Measurements from ENCODE around the gene CSTF2.

CSTF2 gene, protein sequence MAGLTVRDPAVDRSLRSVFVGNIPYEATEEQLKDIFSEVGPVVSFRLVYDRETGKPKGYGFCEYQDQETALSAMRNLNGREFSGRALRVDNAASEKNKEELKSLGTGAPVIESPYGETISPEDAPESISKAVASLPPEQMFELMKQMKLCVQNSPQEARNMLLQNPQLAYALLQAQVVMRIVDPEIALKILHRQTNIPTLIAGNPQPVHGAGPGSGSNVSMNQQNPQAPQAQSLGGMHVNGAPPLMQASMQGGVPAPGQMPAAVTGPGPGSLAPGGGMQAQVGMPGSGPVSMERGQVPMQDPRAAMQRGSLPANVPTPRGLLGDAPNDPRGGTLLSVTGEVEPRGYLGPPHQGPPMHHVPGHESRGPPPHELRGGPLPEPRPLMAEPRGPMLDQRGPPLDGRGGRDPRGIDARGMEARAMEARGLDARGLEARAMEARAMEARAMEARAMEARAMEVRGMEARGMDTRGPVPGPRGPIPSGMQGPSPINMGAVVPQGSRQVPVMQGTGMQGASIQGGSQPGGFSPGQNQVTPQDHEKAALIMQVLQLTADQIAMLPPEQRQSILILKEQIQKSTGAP

DNA sequence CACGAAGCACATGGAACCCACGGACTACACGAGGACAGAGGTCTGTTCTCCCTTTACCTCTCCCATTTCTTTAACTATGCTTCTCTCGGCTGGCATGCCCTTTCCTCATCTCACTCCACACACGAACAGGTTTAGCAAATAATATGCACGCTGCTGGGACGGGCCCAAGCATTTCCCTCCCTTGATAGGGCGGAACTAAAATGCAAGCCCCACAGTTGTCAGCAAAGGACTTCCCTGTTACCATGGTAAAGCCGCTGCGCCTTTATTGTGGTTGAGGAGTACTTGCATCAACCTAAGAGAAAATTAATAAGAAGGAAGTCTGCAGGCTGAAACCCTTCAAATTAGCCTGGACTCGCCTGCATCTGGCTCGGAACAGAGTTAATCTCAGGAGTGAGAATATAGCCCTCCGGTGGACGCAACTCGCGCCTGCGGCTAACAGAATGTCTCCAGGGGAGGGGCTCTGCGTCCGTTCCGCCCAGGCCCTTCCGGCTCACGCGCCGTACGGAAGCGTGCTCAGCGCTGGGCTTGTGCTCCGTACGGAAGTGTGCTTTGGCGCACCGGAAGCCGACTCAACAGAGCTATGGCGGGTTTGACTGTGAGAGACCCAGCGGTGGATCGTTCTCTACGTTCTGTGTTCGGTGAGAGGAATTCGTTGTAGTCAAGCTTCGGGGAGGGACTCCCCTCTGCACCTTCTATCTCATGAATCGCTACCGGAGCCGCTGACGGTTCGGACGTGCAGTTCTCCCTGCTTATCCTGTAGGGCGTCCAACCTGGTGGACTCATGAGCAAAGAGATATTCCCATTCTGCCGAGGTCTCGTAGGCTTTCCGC is at the start of gene CSTF2:
Gene CSTF2, plus strand, starts transcription at position 555 of the 830 bp plus-strand sequence. Its CDS starts 26 bp downstream, at position 581.
- TF ChIP-seq, protein P1, sequence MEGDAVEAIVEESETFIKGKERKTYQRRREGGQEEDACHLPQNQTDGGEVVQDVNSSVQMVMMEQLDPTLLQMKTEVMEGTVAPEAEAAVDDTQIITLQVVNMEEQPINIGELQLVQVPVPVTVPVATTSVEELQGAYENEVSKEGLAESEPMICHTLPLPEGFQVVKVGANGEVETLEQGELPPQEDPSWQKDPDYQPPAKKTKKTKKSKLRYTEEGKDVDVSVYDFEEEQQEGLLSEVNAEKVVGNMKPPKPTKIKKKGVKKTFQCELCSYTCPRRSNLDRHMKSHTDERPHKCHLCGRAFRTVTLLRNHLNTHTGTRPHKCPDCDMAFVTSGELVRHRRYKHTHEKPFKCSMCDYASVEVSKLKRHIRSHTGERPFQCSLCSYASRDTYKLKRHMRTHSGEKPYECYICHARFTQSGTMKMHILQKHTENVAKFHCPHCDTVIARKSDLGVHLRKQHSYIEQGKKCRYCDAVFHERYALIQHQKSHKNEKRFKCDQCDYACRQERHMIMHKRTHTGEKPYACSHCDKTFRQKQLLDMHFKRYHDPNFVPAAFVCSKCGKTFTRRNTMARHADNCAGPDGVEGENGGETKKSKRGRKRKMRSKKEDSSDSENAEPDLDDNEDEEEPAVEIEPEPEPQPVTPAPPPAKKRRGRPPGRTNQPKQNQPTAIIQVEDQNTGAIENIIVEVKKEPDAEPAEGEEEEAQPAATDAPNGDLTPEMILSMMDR (IDR thresholded peaks at IDR 0.05), result no peak

DNA sequence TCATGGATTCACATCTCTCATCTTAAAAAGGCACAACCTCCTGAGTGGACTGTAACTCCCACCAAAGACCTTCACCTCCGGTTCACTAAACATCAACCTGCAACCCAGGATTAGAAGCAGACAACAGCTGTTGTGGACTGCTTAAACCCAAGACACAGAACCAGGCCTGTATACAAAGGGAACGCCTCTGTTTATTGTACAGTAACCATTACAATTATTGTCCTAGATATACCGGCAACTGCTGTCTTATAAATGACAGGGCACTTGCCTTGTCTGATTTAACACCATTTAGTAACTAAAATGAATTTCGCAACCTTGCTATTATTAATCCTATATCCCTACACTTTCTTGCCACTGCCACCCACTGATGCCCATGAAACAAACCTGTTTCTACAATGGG is 22.8 kb upstream of the CSTF2 start:
- TF ChIP-seq, protein P1 (IDR thresholded peaks at IDR 0.05), result no peak

DNA sequence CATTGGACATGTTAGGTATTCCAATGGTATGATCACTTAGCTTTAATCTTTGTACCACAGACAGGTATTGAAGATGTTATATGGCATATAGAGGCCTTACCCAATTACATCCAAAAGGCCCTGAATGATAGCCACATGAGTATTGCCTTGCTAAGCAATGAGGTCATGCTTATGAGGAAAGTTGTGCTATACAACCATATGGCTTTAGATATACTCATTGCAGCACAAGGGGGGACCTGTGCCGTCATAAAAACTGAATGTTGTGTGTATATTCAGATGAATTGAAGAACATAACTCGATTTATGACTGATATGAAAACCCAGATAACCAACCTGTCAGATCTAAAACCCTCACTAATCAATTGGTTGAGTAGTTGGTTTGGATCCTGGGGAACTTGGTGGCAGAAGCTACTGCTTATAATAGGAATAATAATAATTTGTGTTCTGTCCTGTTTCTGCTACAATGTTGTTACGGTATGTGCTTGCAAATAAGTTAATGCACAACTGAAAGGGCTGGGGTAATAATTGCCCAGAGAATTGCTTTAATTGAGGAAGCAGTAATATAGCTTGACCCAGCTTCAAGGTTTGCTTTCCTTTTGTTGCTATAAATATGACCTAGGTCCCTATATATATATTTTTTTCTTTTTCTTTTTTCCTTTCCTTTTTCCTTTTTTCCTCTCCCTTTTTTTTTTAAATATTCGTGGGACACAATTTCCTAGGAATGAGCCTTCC is 21.5 kb upstream of the CSTF2 start:
- TF ChIP-seq, protein P1 (IDR thresholded peaks at IDR 0.05), result no peak

DNA sequence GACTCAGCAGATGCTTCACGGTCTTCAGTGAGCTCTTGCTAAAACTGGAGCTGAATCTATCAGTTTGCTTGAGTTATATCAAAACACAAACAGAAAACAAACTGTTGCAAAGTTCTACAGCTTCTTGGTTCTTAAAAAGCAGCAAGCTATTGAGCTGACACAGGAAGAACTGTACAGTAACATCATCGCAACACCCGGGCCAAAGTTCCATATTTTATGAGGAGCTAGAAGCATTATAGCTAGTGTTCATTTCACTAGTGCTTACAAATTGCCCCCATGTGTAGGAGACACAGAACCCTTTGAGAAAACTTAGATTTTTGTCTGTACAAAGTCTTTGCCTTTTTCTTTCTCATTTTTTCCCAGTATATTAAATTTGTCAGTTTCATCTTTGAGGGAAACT is 17.3 kb upstream of the CSTF2 start:
- TF ChIP-seq, protein P1 (IDR thresholded peaks at IDR 0.05), result no peak

DNA sequence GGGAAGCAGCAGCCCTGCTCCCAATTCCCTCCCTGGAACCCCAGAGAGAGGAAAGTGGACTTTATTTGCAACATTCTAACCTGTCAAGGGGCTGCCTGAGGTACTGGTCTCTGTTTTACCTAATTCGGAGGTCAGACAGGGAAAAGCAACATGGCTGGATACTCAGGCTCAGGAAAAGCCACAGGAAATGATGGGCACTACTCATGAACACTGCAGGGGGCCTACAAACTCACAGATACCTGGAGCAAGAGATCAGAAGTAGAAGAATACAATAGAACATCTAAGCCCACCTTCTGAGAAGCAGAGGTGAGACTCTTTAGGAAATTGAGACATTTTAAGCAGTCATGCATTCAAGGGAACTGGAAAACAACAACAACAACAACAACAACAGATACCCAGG is 15.4 kb upstream of the CSTF2 start:
- TF ChIP-seq, protein P1 (IDR thresholded peaks at IDR 0.05), result no peak

DNA sequence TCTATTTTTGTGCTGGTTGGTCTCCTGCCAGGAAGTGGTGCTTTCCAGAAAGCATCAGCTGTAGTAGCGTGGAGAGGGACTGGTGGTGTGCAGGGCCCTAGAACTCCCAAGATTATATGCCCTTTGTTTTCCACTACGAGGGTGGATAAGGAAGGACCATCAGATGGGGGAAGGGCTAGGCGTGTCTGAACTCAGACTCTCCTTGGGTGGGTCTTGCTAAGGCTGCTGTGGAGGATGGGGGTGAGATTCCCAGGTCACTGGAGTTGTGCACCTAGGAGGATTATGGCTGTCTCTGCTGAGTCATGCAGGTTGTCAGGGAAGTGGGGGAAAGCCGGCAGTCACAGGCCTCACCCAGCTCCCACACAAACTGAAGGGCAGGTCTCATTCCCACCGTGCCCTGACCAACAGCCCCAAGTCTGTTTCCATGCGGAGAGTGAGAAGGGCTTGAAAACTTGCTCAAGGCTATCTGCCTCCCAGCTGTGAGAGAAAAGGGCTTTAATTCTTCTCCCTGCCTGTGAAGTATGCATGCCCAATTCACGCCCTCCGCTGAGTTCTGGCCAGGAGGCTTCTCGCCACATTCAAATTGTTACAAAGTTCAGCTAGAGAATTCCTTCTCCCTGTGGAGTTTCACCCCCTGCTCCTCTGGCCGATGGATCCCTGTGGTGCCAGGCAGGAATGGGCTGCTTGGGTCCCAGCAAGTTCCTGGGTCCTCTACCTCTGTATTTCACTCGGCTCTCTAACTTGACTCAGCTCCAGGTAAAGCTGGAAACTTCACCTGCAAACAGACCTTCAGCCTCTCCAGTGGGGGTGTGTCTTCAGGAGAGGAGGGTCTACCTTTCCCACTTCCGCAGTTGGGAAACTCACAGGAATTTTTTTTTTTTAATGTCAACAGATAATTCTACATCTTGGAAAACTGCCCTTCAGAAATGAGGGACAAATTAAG is 7.7 kb upstream of the CSTF2 start:
- TF ChIP-seq, protein P1 (IDR thresholded peaks at IDR 0.05), result no peak
